OCI-LY3 (cell line): Measurements from ENCODE around the gene LRP1B.

Source experiments
- H2AFZ ChIP-seq: fragments of 200-600, 300-600 bp; shearing (Covaris generic); 2 replicates; pipeline ENCODE4 v1.6.0; 2014; ENCODE audit warnings: antibody characterized with exemption, low read depth, low read length
- H3K27ac ChIP-seq: fragments of 200-600, 300-600 bp; sonication (generic); 2 replicates; pipeline ENCODE4 v1.5.1; 2014; ENCODE audit warnings: mild to moderate bottlenecking, low read length, moderate library complexity, mixed read lengths
- H3K27me3 ChIP-seq: fragments of 200-600, 300-600 bp; sonication (generic); 2 replicates; pipeline ENCODE4 v1.6.1; 2014; ENCODE audit warnings: low read depth, low read length, mixed read lengths
- H3K36me3 ChIP-seq: fragments of 200-600, 300-600 bp; sonication (generic); replicated peaks from 2 replicates; pipeline ENCODE3; 2014; ENCODE audit warnings: low read depth, low read length, mixed read lengths
- H3K4me1 ChIP-seq: fragments of 300-600, 200-600 bp; sonication (generic); 2 replicates; pipeline ENCODE4 v1.6.1; 2014; ENCODE audit warnings: low read length, mixed read lengths
- H3K4me2 ChIP-seq: fragments of 200-600, 300-600 bp; sonication (generic); 2 replicates; pipeline ENCODE4 v1.6.1; 2014; ENCODE audit warnings: low read length, mixed read lengths
- H3K4me3 ChIP-seq: fragments of 300-600, 200-600 bp; sonication (generic); 2 replicates; pipeline ENCODE4 v1.5.1; 2014; ENCODE audit warnings: antibody characterized with exemption, mild to moderate bottlenecking, low read length, moderate library complexity
- H3K79me2 ChIP-seq: fragments of 300-600, 200-600 bp; shearing (Covaris generic); 2 replicates; pipeline ENCODE4 v1.6.1; 2014; ENCODE audit warnings: mild to moderate bottlenecking, low read length, mixed read lengths
- H3K9ac ChIP-seq: fragments of 300-600, 200-600 bp; shearing (Covaris generic); 2 replicates; pipeline ENCODE4 v1.6.0; 2014; ENCODE audit warnings: mild to moderate bottlenecking, low read length, moderate library complexity
- H3K9me3 ChIP-seq: fragments of 200-600, 300-600 bp; shearing (Covaris generic); 2 replicates; pipeline ENCODE4 v1.6.1; 2014; ENCODE audit warnings: low read length, mixed read lengths; ENCODE audit not compliant: insufficient read depth
- H4K20me1 ChIP-seq: fragments of 200-600, 300-600 bp; sonication (generic); 2 replicates; pipeline ENCODE4 v1.6.1; 2016; ENCODE audit warnings: low read length, mixed read lengths; ENCODE audit not compliant: insufficient read depth
- CTCF ChIP-seq: fragments of 200-600, 300-600 bp; sonication (generic); IDR thresholded peaks from 2 replicates; pipeline ENCODE4 v1.5.1; 2014; ENCODE audit warnings: antibody characterized with exemption, low read length, low read depth
- EZH2phosphoT487 ChIP-seq: fragments of 200-600 bp; shearing (Covaris generic); IDR thresholded peaks from 2 replicates; pipeline ENCODE4 v1.6.1; 2018; ENCODE audit warnings: antibody characterized with exemption, mixed run types, low read depth

Gene LRP1B

GRCh38 chr2:140242889-140243288 lies 1887.9 kb downstream of the LRP1B start:
- H3K36me3 ChIP-seq = no peaks in the 10 kb centered on the region
- TF ChIP-seq EZH2phosphoT487 (no peak), CTCF (no peak)
- H3K27me3 ChIP-seq = no peaks in the 10 kb centered on the region
- no peak overlapping the region for H3K4me2 ChIP-seq
- H3K79me2 ChIP-seq = no peaks in the 10 kb centered on the region
- no peak overlapping the region for H3K9ac ChIP-seq
- no peak overlapping the region for H2AFZ ChIP-seq
- no peak overlapping the region for H3K27ac ChIP-seq
- H3K4me3 ChIP-seq = no peak overlapping the region
- no peaks in the 10 kb centered on the region for H4K20me1 ChIP-seq
- H3K4me1 ChIP-seq = no peaks in the 10 kb centered on the region
- no peaks in the 10 kb centered on the region for H3K9me3 ChIP-seq

- no peak overlapping the region for H3K4me2 ChIP-seq
- H2AFZ ChIP-seq = no peak overlapping the region
- no peaks in the 10 kb centered on the region for H3K9me3 ChIP-seq
- no peaks in the 10 kb centered on the region for H3K79me2 ChIP-seq
- H4K20me1 ChIP-seq = no peaks in the 10 kb centered on the region
- H3K9ac ChIP-seq = no peak overlapping the region
- H3K27me3 ChIP-seq = no peaks in the 10 kb centered on the region
- no peak overlapping the region for H3K27ac ChIP-seq
- no peaks in the 10 kb centered on the region for H3K4me1 ChIP-seq
- no peak for TF ChIP-seq CTCF
- no peak for TF ChIP-seq EZH2phosphoT487
- H3K36me3 ChIP-seq = no peaks in the 10 kb centered on the region
- H3K4me3 ChIP-seq = no peak overlapping the region
Observed at GRCh38 chr2:140234116-140234515, 1896.7 kb downstream of the LRP1B start.

GRCh38 chr2:140210963-140211362 lies 1919.9 kb downstream of the LRP1B start:
- TF ChIP-seq CTCF (no peak), EZH2phosphoT487 (no peak)
- no peak overlapping the region for H3K4me3 ChIP-seq
- H4K20me1 ChIP-seq = no peaks in the 10 kb centered on the region
- no peaks in the 10 kb centered on the region for H3K9me3 ChIP-seq
- H2AFZ ChIP-seq = no peak overlapping the region
- H3K27me3 ChIP-seq = no peaks in the 10 kb centered on the region
- H3K4me2 ChIP-seq = no peak overlapping the region
- no peak overlapping the region for H3K27ac ChIP-seq
- no peak overlapping the region for H3K9ac ChIP-seq
- H3K36me3 ChIP-seq = no peaks in the 10 kb centered on the region
- H3K79me2 ChIP-seq = no peaks in the 10 kb centered on the region
- H3K4me1 ChIP-seq = no peaks in the 10 kb centered on the region

GRCh38 chr2:140205093-140205492 lies 1925.7 kb downstream of the LRP1B start:
- Histone ChIP-seq H3K27ac (no peak overlapping the region), H2AFZ (no peak overlapping the region), H3K9ac (no peak overlapping the region), H3K79me2 (no peaks in the 10 kb centered on the region), H4K20me1 (no peaks in the 10 kb centered on the region), H3K4me2 (no peak overlapping the region), H3K27me3 (no peaks in the 10 kb centered on the region), H3K4me1 (peaks cover 17% of the 10 kb centered on the region), H3K4me3 (no peak overlapping the region), H3K9me3 (no peaks in the 10 kb centered on the region), H3K36me3 (no peaks in the 10 kb centered on the region)
- TF ChIP-seq CTCF (no peak), EZH2phosphoT487 (no peak)
